HepG2 (cell line): ENCODE measurements around the gene DDX49. TPM values are rescaled to one million over a fixed set of nuclear protein-coding genes. Genes with fewer than 3 reads are reported as not detected.

Experiments used
- ATAC-seq: fragments of 200-7000 bp; cut with Tn5 transposase; 3 replicates; pipeline ENCODE4 v1.9.1; 2020; ENCODE audit warnings: mild to moderate bottlenecking, moderate library complexity
- BruUV-seq: library from RNA; stranded (reverse); fragments of 400-500 nt; replicated peaks from 2 replicates; lab custom pipeline; 2021; lab: Mats Ljungman, UMichigan
- CTCF ChIA-PET: fragments of 300-600 bp; formaldehyde crosslinking; extraction: SDS; loops from one replicate; lab custom pipeline; 2021; ENCODE audit warnings: low total read pairs, inconsistent platforms, low intra/inter-chr PET ratio; lab: Yijun Ruan, JAX
- POLR2A ChIA-PET: fragments of 350-600 bp; sonication (Branson Sonifier 250); formaldehyde crosslinking; loops from one replicate; lab custom pipeline; 2020; ENCODE audit warnings: antibody characterized with exemption, inconsistent platforms; lab: Yijun Ruan, JAX
- DNase-seq: peaks from one replicate; pipeline ENCODE4 v3.0.0-alpha.2; 2015; ENCODE audit warnings: low spot score
- FAIRE-seq: peaks from 3 replicates; lab custom pipeline; 2011; peaks lifted over from hg19 to GRCh38; lab: Jason Lieb, UNC
- H2AFZ ChIP-seq: one replicate; pipeline ENCODE4 v1.6.1; 2011; ENCODE audit warnings: low read length, inconsistent platforms
- H3K27ac ChIP-seq: fragments of 300-600 bp; 3 replicates; pipeline ENCODE4 v1.8.0; 2011; ENCODE audit warnings: mixed run types, mild to moderate bottlenecking, mixed read lengths, low read length, inconsistent platforms; ENCODE audit not compliant: insufficient read depth; ENCODE audit errors: extremely low read length
- H3K27me3 ChIP-seq, 2 experiments: fragments of 200-600 bp in 1 of 2; 2 replicates in 1 of 2; 3 replicates in 1 of 2; pipeline versions ENCODE4 v1.6.0 to v1.8.0; 2011; ENCODE audit warnings: low read length in 2 of 2, mild to moderate bottlenecking in 2 of 2, moderate library complexity in 2 of 2, inconsistent platforms in 1 of 2; ENCODE audit not compliant: insufficient read depth in 2 of 2, control insufficient read depth in 1 of 2
- H3K36me3 ChIP-seq, 2 experiments: fragments of 200-600 bp in 1 of 2; replicated peaks in 1 of 2; 2 replicates in 1 of 2; 3 replicates in 1 of 2; pipeline versions ENCODE4 v1.5.1 to v1.8.0; 2011; ENCODE audit warnings: low read length in 2 of 2, inconsistent platforms in 1 of 2; ENCODE audit not compliant: insufficient read depth in 2 of 2, control insufficient read depth in 1 of 2
- H3K4me1 ChIP-seq: 2 replicates; pipeline ENCODE4 v1.5.1; 2012; ENCODE audit warnings: low read length, inconsistent platforms; ENCODE audit not compliant: insufficient read depth
- H3K4me2 ChIP-seq: 2 replicates; pipeline ENCODE4 v1.6.0; 2011; ENCODE audit warnings: low read depth, low read length, inconsistent platforms
- H3K4me3 ChIP-seq, 3 experiments: fragments of 200-600 bp in 1 of 3; sonication (generic), shearing (Covaris generic) in 1 of 3; replicated peaks in 1 of 3; 2 replicates each; pipeline ENCODE4 v1.5.1; 2011 to 2016; ENCODE audit warnings: low read length in 3 of 3, inconsistent platforms in 2 of 3, low read depth in 2 of 3, mild to moderate bottlenecking in 2 of 3, control low read depth in 1 of 3, mixed read lengths in 1 of 3; ENCODE audit not compliant: insufficient read depth in 1 of 3
- H3K79me2 ChIP-seq: one replicate; pipeline ENCODE4 v1.6.1; 2011; ENCODE audit warnings: low read length, inconsistent platforms; ENCODE audit not compliant: insufficient read depth
- H3K9ac ChIP-seq: 2 replicates; pipeline ENCODE4 v1.6.0; 2011; ENCODE audit warnings: mild to moderate bottlenecking, low read depth, low read length, inconsistent platforms; ENCODE audit not compliant: insufficient read depth
- H3K9me3 ChIP-seq: 2 replicates; pipeline ENCODE4 v1.5.1; 2012; ENCODE audit warnings: mild to moderate bottlenecking, low read length
- H4K20me1 ChIP-seq: 2 replicates; pipeline ENCODE4 v1.6.0; 2011; ENCODE audit warnings: inconsistent platforms, mild to moderate bottlenecking, low read length, moderate library complexity; ENCODE audit not compliant: insufficient read depth
- AHDC1 ChIP-seq: sonication (generic); formaldehyde crosslinking; IDR thresholded peaks from 2 replicates; pipeline ENCODE4 v1.5.1; 2020; ENCODE audit warnings: mild to moderate bottlenecking, missing genetic modification reagents, borderline replicate concordance
- FOXP4 ChIP-seq: sonication (generic); formaldehyde crosslinking; IDR thresholded peaks from 2 replicates; pipeline ENCODE4 v1.4.0; 2020; ENCODE audit warnings: missing genetic modification reagents
- RAD21 ChIP-seq: fragments of 450-650 bp; formaldehyde crosslinking; IDR thresholded peaks from 2 replicates; pipeline ENCODE4 v1.5.0; 2020; ENCODE audit warnings: mild to moderate bottlenecking
- STAG1 ChIP-seq: sonication (generic); formaldehyde crosslinking; IDR thresholded peaks from 2 replicates; pipeline ENCODE4 v1.4.0; 2020; ENCODE audit warnings: missing genetic modification reagents
- TGIF2 ChIP-seq: IDR thresholded peaks from 2 replicates; pipeline ENCODE4 v1.6.1; 2016; ENCODE audit warnings: control low read depth, missing compliant biosample characterization
- ZFP82 ChIP-seq: sonication (generic); formaldehyde crosslinking; IDR thresholded peaks from 2 replicates; pipeline ENCODE4 v1.5.1; 2020; ENCODE audit warnings: mild to moderate bottlenecking, missing genetic modification reagents, borderline replicate concordance
- ZNF329 ChIP-seq: sonication (generic); formaldehyde crosslinking; IDR thresholded peaks from 2 replicates; pipeline ENCODE4 v1.9.0; 2021; ENCODE audit warnings: low read depth, mild to moderate bottlenecking, missing genetic modification reagents
- ZNF343 ChIP-seq: sonication (generic); formaldehyde crosslinking; IDR thresholded peaks from 2 replicates; pipeline ENCODE4 v1.4.0; 2020; ENCODE audit warnings: mild to moderate bottlenecking, missing genetic modification reagents
- ZNF687 ChIP-seq: sonication (generic); formaldehyde crosslinking; IDR thresholded peaks from 2 replicates; pipeline ENCODE4 v1.5.1; 2020; ENCODE audit warnings: mild to moderate bottlenecking, missing genetic modification reagents, moderate library complexity
- ZSCAN25 ChIP-seq: sonication (generic); formaldehyde crosslinking; IDR thresholded peaks from 2 replicates; pipeline ENCODE4 v1.8.0; 2022; ENCODE audit warnings: mild to moderate bottlenecking, missing genetic modification reagents
- WGBS: methylation state at CpG from one replicate; pipeline ENCODE4 v1.1.6; 2017; ENCODE audit warnings: low lambda C conversion rate; 5-methylcytosine and 5-hydroxymethylcytosine counted together
- in situ Hi-C: cut with HindIII; loops from 2 replicates; pipeline ENCODE4 v1.10.0; 2017; ENCODE audit warnings: low pct_unique_long_range_greater_than_20kb; ENCODE audit not compliant: extremely low pct_ligation_motif_present
- intact Hi-C: fragments of 100-400 bp; cut with micrococcal nuclease; formaldehyde crosslinking; loops from one replicate; pipeline ENCODE4 v1.10.0; 2022; ENCODE audit not compliant: unreplicated experiment
- polyA plus RNA-seq, 8 experiments: library from polyadenylated mRNA; depleted of rRNA in 3 of 8; stranded (reverse) in 7 of 8; unstranded in 1 of 8; fragments of >200 nt; fragmentation: Illumina TruSeq in 4 of 8; extraction: Trizol in 4 of 8; gene quantifications; 2 replicates each; pipeline versions ENCODE4 v1.2.1 to v1.2.3, GENCODE V29; 2011 to 2016; ENCODE audit warnings: low read depth in 4 of 8, missing spikeins in 1 of 8, mixed read lengths in 1 of 8; ENCODE audit not compliant: insufficient read depth in 1 of 8
- total RNA-seq, 5 experiments: library from RNA; depleted of rRNA; stranded (reverse); fragments of >200 nt; fragmentation: Illumina TruSeq; extraction: Trizol; gene quantifications; 2 replicates each; pipeline ENCODE4 v1.2.3, GENCODE V29; 2016; ENCODE audit warnings: low read depth in 1 of 5

The DDX49 gene
- total and polyA plus RNA-seq, 2 of the 13 experiments (the other 11 are each of a cell fraction or from before 2014, with no cell fraction given): 27.0 to 46.2 TPM

DNA sequence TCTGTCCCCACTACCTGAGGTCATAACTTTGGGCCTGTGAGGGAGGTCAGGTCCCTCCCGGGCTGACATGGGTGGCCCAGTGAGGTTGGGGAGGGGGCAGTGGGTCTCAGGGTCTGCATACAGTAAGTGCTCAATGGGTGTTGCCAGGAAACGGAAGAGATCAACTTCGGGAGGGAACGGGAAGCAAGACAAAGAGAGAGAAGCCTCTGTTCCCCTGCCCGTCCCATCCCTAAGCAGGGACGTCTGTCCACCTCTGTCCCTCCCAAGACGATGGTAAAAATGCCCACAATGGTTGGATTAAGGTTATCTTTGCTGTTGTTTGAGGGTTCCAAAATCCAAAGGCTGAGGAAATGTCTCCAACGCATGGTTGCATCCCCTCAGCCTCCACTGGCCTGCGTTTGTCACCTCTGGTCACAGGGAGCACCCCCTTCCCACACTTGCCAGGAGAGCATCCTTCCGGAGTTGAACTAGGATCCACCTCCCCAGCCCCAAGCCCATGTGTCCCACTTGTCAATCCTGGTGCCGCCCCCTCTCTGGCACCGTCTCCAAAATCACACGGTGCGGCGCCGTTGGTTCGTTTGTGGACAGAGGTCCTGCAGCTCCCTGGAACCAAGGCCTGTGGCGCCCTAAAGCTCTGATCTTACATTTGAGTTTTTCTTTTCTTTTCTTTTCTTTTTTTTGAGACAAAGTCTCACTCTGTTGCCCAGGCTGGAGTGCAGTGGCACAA lies 22.3 kb downstream of the DDX49 start:
- H3K27ac ChIP-seq: no peak overlapping the region
- H3K4me3 ChIP-seq: peak overlapping the region in 1 of 3 experiments; percentile 52; a peak in 1 of 6 replicates
- no peaks in the 10 kb centered on the region for H3K27me3 ChIP-seq
- intact Hi-C loops: loop anchor here (1.0 to 2.0 kb wide), 2 partner anchors 19 to 45 kb away; no protein-coding TSS in a partner anchor
- POLR2A ChIA-PET: no interaction called here
- in situ Hi-C loops: loop anchor here (5.0 kb wide), 1 partner anchor 46 kb away; no protein-coding TSS in a partner anchor
- CTCF ChIA-PET: interaction anchor here (2.7 kb wide), 1 partner anchor 45 kb away, joined by 13 read pairs; no protein-coding TSS in a partner anchor
- no peaks in the 10 kb centered on the region for H3K9me3 ChIP-seq
- peaks cover 0 to 1% of the 10 kb centered on the region in 2 experiments; a peak in 1 of 5 replicates for H3K36me3 ChIP-seq
- FAIRE-seq (no peak), DNase-seq (peak; percentile 27), ATAC-seq (peak; percentile 45)
- H2AFZ ChIP-seq: no peak overlapping the region
- BruUV-seq: no TSS peak
- WGBS: 22% methylated on average over 18 of the region's 18 CpGs
- no peaks in the 10 kb centered on the region for H3K79me2 ChIP-seq
- no peaks in the 10 kb centered on the region for H4K20me1 ChIP-seq
- H3K4me2 ChIP-seq: peak overlapping the region; percentile 80
- H3K9ac ChIP-seq: no peak overlapping the region
- H3K4me1 ChIP-seq: peaks cover 52% of the 10 kb centered on the region
- TF ChIP-seq ZSCAN25 (CRISPR knock-in tag) (0 out of 2 replicates have a peak, but pooled peaks have one; percentile 24), ZNF329 (0 out of 2 replicates have a peak, but pooled peaks have one; percentile 15), ZNF687 (peak; percentile 39), AHDC1 (CRISPR knock-in tag) (no peak), RAD21 (CRISPR knock-in tag) (0 out of 2 replicates have a peak, but pooled peaks have one; percentile 15), STAG1 (CRISPR knock-in tag) (peak; percentile 83), ZNF343 (CRISPR knock-in tag) (no peak), ZFP82 (no peak), FOXP4 (no peak), TGIF2 (CRISPR knock-in tag) (0 out of 2 replicates have a peak, but pooled peaks have one; percentile 27)
